GM19238 (cell line): ENCODE measurements around the gene TEAD1.

Experiments used
- DNase-seq: peaks from one replicate; pipeline ENCODE4 v3.0.0; 2011; ENCODE audit warnings: low spot score; ENCODE audit not compliant: insufficient read length

TEAD1 gene

DNA sequence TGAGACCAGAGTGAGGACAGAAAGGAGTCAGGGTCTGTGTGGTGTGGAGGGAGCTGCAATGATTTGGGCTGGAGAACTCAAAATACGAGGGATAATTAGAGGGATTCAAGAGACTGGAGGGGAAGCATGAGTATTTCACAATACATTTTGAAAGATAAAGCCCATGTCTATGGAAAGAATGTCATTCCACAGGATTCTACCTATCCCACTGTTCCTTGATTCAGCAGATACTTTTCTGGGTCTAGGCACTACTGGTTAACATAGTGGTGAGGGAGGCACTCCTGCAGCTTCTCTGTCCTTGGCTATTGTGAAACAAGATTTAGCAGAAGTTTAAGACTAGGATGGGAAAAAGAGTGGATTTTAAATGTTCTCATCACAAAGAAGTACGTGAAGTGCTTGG is 262.0 kb downstream of the TEAD1 start:
- no peak for DNase-seq

DNA sequence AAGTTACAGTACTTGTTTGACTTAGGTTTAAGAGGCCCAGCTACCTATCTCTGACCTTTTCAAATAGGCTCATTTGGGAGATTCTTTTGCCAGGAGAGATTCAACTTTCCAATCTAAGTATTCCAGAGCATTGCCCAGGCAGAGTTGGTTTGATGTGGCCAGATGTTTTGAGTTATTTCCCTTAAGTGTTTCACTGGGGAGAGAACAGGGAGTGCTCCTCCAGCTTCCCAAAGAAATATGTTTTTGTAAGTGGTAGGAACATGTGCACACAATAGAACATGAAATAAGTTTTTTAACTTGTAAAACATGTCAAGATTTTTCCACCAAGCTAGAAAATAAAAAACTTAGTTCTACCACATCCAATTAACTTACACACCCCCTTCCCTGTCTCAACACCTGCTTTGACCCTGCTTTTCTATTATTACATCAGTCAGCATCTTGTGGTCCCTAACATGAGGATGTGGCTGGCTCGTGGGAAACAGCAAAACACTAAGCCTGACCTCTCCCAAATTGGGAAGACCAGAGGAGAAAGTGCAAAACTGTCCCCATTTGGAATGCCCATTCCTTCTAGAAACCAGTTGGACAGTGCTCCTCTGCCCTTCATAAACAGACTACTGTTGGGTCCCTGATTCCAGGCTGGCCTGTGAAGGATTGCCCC is 264.5 kb downstream of the TEAD1 start:
- DNase-seq, result no peak

DNA sequence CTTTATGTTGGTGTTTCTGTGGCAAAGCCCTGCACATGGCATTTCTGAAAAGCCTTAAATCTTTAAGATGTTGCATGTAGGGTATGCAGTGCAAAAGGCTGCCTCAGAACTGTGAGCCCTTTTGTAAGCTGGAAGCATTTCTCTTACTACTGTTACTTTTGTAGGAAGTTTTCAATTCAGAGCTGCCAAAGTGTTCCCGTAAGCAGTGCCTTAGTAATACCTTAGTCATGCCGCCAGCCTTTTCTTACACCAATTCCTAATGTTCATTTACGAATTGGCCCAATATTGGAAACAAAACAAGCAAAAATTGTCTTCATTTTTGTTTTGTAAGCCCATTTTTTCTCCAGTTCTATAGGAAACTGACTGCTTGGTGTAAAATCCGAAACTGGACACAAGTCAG is 267.4 kb downstream of the TEAD1 start:
- no peak for DNase-seq

DNA sequence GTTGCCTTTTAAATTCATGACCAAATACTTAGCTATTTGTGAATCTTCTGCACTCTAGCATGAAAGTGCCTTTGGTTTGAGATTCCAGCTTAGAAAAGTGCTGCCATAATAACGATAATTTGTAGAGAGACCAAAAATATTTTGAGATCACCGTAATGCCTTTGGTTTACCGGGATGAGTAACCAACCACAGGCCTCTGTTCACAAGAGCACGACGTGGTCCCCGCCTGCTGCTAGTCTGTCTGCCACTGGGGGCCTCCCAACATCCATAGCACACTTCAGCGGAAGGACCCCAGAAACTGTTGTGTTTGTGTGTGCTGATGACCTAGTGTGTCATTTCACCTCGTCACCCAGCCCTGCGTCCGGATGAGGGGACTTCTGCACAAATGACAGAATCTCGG is 267.9 kb downstream of the TEAD1 start:
- DNase-seq, result no peak

DNA sequence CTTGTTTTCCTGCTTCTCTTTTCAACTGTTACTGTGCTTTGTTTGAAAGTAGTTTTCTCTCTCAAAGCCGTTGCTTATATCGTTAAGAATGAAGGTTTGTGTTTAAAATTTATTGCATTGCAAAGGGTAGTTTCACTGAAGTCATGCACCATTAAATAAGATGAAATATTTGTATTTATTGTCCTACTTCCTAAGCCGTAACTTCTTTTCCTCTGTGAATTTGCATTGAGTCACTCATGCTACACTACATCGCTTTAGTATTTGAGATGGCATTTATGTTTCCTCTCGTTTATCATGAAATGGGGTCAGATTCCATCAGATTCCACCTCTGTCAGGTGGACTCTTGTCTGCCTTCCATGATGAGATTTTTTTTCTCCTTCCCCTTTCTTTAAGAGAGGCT is 269.1 kb downstream of the TEAD1 start:
- no peak for DNase-seq

DNA sequence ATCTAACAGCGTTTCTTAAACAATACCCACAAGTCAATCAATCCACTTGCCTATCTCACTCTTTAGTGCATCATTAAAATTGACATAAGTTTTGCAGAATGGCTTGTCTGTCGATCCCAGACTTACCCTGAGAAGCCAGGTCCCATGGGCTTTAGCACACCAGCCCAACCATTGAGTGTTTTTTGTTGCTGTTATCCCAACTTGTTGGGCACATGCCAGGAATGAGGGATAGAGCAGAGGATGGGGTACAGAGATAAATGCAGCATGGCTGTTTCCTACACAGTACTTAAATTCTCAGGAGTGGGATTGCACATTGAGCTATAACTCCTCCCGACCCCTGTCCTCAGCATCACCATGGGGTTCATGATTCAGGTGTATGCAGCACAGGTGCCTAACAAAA is 270.7 kb downstream of the TEAD1 start:
- DNase-seq, result no peak

DNA sequence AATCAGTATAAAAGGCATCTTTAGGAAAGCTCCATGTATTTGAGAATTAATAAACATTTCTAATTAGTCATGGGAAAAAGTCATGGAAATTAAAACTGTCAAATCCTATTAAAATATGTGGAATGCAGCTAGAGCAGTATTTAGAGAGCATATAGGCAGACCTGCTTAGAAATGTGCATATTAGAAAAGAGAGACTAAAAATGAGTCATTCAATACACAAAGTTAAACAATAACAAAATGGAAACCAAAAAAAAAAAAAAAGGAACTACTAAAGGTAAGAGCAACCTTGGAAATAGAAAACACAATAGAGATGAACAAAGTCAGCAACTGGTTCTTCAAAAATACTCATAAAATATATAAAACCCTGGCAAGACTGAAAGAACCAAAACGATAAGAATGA is 275.2 kb downstream of the TEAD1 start:
- DNase-seq, result no peak

DNA sequence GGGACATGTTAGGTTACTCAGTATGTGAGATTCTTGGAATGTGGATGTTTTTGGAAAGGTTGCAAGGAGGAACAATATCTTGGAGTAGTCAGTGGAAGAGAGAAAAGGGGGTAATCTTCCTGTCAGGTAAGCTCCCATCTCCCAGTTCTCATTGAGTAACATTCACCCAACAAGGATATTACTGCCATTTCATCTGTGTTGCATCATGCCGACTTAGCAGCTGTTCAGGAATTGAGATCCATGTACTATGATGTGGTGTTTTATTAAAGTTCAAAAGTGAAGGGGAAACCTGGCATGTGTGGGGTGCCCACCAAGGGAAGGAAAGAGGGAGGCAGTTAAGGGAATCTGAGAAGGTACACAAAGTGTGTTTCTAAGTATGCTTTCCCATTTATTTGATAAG is 276.4 kb downstream of the TEAD1 start:
- no peak for DNase-seq

DNA sequence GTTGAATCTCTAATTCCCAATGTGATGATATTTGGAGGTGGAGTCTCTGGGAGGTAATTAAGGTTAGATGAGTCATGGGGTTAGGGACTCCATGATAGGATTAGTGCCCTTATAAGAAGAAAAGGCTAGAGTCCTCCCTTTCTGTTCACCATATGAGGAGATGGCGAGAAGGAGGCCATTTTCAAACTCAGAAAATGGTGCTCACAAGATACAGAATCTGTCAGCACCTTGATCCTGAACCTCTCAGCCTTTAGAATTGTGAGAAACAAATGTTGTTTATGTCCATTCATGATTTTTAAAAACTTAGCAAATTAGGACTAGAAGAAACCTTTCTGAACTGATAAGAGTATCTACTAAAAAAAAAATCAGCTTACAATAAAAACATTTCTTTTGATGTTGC is 277.2 kb downstream of the TEAD1 start:
- no peak for DNase-seq

DNA sequence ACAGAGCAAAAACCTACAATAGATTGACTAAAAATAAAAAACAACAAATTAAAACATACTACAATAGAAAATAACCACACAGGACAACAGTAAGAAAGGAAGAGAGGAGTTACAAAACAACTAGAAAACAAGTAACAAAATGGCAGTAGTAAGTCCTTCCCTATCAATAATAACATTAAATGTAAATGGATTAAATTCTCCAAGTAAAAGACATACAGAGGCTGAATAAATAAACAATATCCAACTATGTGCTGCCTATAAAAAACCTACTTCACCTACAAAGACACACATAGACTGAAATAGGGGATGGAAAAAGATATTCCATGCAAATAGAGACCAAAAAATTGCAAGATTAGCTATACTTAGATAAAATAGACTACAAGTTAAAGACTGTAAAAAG is 277.9 kb downstream of the TEAD1 start:
- DNase-seq, result no peak

DNA sequence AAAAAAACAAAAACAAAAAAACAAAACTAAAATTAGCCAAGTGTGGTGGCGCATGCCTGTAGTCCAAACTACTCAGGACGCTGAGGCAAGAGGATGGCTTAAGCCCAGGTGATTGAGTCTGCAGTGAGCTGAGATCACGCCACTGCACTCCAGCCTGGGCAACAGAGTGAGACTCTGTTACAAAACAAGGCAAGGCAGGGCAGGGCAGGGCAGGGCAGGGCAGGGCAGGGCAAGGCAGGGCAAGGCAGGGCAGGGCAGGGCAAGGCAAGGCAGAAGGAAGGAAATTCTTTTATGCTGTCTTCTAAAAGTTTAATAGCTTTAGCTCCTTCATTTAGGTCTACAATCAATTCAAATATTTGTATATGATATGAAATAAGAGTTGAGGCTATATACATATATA is 284.8 kb downstream of the TEAD1 start:
- no peak for DNase-seq

DNA sequence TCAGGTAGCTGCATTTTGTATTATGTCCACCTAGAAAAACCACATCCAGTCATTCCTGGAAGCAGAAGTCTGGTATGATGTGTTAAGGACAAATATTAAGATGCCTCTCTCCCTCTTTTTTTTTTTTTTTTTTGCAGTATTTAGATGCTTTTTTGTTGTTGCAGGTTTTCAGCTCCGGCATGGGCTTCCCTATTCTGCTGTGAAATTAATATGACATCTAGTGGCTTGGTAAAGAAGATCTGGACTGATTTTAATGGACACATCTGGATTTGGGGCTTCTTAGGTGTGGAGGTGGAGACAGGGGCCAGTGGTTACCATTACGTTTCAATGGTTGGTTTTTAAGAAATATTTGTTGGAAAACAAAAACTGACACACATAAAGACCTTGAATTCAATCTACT is 287.4 kb downstream of the TEAD1 start:
- no peak for DNase-seq

DNA sequence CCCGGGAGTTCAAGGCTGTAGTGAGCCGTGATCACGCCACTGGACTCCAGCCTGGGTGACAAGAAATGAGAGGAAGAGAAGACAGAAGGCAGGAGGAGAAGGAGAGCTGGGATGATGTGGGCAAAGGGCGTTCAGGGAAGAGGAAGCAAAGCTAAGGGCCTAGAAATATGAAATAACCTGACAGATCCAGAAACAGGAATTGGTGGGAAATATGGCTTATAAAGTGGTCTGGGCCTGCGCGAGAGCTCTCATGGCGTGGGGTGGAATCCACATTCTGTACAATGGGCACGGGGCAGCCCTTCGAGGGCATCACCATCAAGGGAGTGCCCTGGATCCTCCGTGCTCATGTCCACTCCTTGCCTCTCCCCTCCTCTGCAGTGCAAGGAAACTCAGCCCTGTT is 288.1 kb downstream of the TEAD1 start:
- no peak for DNase-seq

DNA sequence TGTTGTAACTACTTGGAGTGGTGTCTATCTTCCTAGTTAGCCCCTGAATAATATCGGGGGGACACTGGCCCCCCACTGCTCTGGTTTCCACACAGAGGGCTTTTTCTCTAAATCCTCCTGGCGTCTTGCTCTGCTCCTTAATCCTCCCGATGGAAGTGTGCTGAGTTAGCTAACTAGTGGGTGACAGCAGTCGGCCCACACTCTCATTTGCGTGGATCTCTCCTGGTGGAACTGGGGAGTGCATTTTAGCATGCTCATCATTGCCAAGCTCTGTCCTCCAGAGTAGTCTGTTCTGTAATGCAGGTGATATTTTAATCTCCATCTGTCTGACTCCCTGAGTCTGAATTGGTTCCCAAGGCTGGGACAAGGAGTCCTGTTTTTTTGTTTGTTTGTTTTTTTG is 288.8 kb downstream of the TEAD1 start:
- DNase-seq, result no peak

DNA sequence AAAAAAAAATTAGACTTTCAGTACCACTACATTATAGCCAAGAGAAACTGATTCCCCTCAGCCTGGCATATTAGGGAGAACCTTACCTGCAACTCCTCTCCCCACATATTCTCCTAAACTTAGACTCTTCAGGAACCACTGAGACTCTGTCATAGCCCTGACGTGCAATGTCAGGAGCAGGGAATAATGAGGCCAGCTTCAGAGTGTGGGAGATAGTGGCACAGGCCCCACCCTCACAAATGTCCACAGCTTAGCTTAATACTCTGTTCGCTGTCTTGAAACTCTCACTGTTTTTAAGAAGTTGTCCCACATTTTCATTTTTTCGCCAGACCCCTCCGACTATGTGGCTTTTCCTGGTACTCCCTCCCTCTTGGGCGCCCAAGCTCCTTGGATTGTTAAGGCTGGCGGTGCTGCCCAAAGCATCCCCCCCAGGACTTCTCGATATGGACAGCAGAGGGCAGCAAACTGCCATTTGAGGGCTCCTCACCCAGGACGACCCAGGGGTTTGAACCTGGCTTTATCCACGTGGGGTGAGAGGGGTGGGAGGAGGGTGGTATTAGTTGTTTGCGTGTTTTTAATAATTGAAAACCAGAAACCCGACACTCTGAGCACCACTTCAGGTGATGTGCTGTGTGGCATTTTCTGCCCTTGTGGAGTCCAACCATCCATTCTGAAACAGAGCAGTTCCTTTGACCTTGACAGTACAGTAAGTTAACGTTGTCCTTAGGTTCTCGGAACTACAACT is 289.7 kb downstream of the TEAD1 start:
- DNase-seq, result peak; percentile 75

DNA sequence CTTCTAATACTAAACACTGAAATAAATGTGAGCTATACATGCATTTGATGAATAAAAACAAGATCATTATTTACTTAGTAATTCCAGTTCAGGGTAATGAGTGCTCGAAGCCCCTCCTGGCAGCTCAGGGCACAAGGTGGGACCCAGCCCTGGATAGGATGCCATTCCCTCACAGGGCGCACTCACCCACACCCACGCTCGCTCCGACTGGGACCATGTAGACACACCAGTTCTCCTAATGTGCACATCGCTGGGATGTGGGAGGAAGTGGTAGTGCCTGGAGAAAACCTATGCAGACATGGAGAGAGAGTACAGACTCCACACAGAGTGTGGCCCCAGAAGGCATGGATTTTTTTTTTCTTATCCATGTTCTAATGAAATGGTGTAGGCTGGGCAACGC is 290.4 kb downstream of the TEAD1 start:
- no peak for DNase-seq

DNA sequence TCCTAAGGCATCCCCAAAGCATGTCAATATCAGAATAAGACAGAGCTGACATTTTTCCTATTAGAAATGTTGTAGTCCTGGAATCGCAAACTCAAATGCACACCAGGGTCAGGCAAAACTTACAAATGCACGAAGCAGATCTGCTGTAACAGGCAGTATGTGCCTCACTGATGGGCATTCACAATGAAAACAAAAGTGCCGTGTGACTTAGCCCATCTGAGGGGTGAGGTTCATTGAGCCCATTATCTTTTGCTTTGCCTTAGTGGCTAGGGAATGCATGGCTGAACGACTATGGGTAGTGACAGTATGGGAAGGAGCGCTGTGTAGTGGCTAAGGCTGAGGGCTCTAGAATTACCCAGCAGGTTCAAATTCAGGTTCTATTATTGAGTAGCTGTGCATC is 291.8 kb downstream of the TEAD1 start:
- DNase-seq, result no peak

DNA sequence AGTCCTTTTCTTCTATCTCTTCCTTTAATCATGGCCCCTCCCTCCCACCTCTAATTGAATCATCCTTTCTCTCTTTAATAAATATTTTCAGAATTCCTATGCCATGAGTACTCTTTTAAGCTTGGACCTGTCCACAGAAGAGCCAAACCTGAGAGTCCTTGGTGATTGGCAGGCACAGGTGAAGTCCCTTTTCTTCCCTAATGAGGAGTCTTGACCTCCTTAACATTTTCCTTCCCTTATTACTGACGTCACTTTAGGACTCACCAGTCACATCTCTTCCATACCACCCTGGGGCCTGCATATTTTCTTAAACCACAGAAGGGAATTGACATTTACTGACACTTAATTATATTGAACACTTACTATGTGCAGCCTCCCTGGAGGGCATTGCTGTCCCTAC is 293.9 kb downstream of the TEAD1 start:
- DNase-seq, result no peak

DNA sequence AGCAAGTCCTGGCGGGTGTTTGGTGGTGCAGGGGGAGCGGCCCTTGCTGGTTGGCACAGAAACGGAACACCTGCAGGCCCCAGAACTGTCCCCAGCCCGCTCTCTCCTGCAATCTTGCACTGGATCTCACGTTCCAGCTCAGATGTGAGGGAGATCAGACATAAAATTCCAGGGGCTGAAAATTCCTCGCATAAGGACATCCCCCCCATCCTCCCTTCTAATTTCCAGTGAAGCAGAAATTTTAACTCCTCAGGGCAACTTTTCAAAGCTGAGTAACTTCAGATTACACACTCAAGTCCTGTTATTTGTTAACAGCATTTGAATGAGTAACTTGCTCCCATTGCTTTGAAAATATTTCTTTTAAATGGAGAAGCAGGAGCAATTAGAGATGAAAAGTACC is 294.6 kb downstream of the TEAD1 start:
- DNase-seq, result no peak

DNA sequence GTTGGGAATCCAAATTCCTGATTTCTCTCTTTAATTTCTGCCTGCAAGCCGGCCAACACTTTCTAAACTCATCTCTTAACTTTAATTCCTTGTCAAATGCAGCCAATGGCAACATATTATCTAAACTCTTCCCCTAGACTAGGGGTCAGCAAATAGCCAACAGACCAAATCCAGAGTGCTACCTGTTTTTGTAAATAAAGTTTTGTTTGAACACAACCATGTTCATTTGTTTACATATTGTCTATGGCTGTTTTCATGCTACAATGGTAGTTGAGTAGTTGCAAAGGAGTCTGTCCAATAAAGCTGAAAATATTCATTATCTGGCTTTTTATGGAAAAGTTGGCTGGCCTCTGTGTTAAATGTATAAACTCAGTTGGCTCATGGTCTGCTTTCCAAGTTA is 297.7 kb downstream of the TEAD1 start:
- DNase-seq, result no peak

DNA sequence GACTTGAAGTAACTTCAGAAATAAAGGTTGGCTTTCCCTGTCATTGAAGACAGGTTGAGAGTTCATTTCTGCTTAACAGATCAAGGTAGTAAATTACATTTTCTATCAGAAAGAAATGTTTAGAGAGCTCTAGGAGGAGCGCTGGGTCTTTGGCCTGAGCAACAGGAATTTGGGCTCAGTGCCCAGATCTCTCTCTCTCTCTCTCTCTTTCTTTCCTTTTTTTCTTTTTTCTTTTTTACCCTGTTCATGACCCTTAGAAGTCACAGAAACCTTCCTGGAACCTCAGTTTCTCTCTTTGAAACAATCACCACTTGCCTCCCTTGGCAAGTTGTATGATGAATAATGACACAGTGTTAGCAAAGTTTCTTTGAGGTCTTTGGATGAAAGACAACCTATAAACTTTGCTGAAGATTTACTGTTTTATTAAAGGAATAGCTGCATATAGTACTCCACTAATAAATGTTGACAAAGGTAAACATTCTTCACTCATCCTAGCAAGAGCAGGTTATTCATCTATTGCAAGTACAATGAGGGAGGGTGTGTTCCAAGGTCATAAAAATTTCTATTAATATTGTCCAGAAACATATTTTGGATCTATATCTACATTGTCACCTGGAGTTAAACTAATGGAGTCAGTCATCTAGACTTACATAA is 299.4 kb downstream of the TEAD1 start:
- DNase-seq, result no peak

DNA sequence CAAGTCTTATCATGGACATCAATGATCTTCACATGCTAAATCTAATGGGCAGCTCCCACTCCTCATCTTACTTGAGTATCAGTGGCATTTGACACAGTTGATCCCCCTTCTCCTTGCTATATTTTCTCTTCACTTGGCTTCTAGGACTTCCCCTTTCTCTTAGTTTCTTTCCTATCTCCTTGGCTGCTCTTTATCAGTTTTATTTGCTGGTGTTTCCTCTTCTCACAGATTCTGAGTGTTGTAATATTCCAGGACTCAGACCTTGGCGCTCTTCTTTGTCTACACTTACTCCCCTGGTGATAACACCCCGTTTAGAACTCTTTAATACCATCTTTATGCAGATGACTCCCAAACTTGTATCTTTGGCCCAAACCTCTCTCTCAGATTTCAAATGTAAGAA is 301.0 kb downstream of the TEAD1 start:
- DNase-seq, result no peak
